ENCODE results near the gene ZNF394. TPM values are rescaled to one million over a fixed set of nuclear protein-coding genes. Genes with fewer than 3 reads are reported as not detected.

The ZNF394 gene
- total RNA-seq, 2 donors from 2014 or later, result 10.8 to 20.2 TPM

DNA sequence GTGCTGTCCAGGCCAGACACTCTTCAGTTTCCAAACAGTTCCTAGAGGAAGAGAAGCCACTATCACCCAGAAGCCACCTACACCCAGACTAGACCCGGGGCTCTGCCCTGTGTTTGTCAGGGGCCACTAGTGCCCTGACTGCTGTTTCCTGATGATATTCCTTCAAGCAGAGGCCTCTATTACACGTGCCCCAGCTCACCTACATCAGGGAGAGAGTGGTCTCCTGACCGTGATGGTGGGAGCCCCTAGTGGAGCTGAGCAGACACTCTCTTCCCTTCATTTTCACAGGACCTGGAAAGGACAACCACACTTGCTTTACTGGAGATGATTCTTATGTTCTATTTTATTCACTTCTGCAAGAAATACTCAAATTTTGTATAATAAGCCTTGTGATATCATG is 9.2 kb downstream of the ZNF394 start:
- H3K4me1 ChIP-seq, result no peaks in the 10 kb centered on the region
- no peak for DNase-seq (ENCODE audit: low spot score)
- peaks cover 4 to 24% of the 10 kb centered on the region in 2 donors for H3K9me3 ChIP-seq
- H3K4me3 ChIP-seq, result no peak overlapping the region
- peaks cover 34% of the 10 kb centered on the region for H3K36me3 ChIP-seq
- TF ChIP-seq, protein P1, sequence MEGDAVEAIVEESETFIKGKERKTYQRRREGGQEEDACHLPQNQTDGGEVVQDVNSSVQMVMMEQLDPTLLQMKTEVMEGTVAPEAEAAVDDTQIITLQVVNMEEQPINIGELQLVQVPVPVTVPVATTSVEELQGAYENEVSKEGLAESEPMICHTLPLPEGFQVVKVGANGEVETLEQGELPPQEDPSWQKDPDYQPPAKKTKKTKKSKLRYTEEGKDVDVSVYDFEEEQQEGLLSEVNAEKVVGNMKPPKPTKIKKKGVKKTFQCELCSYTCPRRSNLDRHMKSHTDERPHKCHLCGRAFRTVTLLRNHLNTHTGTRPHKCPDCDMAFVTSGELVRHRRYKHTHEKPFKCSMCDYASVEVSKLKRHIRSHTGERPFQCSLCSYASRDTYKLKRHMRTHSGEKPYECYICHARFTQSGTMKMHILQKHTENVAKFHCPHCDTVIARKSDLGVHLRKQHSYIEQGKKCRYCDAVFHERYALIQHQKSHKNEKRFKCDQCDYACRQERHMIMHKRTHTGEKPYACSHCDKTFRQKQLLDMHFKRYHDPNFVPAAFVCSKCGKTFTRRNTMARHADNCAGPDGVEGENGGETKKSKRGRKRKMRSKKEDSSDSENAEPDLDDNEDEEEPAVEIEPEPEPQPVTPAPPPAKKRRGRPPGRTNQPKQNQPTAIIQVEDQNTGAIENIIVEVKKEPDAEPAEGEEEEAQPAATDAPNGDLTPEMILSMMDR (IDR thresholded peaks at IDR 0.05), result no peak
- H3K27ac ChIP-seq, result no peak overlapping the region
- no peaks in the 10 kb centered on the region for H3K27me3 ChIP-seq

DNA sequence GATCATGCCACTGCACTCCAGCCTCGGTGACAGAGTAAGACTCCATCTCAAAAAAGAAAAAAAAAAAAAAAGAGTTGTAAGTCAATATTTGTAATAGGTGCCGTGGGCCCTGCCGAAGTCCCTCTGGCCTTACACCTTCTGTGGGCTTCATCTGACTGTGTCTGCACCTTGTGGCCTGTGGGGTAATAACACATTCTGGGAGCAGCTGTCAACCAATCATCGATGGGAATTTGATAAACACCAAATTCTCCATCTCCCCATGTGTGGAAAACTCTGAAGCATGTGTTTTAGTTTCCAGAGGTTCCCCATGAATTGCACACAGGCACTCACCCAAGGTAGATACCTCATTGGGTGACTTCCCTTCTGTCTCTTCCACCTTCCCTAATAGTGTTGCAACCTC is 10.8 kb downstream of the ZNF394 start:
- Histone ChIP-seq H3K9me3 (peaks cover 2 to 16% of the 10 kb centered on the region in 2 donors), H3K4me1 (no peaks in the 10 kb centered on the region), H3K27me3 (no peaks in the 10 kb centered on the region), H3K27ac (no peak overlapping the region), H3K4me3 (no peak overlapping the region), H3K36me3 (peaks cover 36% of the 10 kb centered on the region)
- TF ChIP-seq, protein P1 (IDR thresholded peaks at IDR 0.05), result no peak
- no peak for DNase-seq (ENCODE audit: low spot score)

DNA sequence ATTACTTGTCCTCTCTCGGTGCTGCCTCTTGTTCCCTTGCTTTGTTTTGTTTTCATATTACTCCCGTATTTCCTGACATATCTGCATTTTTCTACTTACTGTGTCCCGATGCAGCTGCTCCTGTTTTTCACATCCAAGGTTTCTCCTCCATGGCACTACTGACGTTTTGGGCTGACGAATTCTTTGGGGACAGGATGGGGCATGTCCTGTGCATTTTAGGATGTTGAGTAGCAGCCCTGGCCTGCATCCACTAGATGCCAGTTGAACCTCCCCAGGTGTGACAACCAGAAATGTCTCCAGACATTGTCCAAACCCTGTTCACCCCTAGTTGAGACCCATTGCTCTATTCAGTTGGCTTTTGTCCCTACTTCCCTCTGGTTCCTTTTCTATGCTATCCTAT is 15.0 kb downstream of the ZNF394 start:
- Histone ChIP-seq H3K4me3 (no peak overlapping the region), H3K27ac (no peak overlapping the region), H3K4me1 (no peaks in the 10 kb centered on the region), H3K27me3 (no peaks in the 10 kb centered on the region), H3K9me3 (no peaks in the 10 kb centered on the region), H3K36me3 (peaks cover 18% of the 10 kb centered on the region)
- DNase-seq (ENCODE audit: low spot score), result no peak
- TF ChIP-seq, protein P1 (IDR thresholded peaks at IDR 0.05), result no peak

DNA sequence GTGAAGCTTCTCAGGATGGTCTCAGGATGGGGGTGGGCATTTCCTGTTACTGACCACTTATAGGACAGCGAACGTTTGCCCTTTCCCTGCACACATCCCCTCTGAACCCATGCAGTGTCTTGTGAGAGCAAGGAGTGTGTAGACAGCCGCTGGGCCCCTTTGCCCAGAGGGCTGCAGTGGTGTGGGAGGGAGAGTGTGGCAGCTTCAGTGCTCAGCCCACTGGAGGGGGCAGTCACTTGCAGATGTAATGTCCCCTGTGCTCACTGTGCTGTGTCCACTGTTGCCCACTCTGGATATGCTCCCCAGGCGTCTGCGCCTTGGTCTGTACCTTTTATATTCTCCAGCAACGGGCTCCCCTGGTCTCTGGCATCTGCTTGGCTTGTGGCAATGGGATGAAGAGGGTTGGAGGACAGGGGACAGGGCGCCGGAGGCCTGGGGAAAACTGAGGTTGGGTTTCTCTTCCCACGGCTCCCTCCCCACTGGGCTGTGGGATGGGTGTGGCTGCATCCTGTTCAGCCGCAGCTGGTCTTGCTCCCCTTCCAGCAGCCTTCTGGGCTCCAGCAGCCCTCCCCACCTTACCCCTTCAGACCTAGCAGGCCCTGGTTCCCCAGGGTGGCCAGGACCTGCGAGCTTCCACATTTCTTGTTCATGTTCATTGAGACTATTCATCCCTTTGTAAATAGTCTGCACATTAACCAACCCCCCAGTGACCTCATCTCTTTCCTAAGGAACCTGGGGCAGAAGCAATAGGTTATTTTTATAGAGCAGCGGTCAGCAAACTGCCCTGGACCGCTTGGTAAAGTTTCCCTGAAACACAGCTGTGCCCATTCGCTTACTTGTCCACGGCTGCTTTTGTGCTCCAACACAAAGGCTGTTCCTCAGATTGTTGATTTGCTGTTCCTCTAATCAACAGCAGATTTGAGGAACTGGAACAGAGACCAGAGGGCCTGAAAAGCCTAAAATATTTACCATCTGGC is 21.3 kb downstream of the ZNF394 start:
- no peak for DNase-seq (ENCODE audit: low spot score)
- H3K9me3 ChIP-seq, result no peaks in the 10 kb centered on the region
- no peaks in the 10 kb centered on the region for H3K27me3 ChIP-seq
- H3K4me1 ChIP-seq, result peaks cover 0 to 24% of the 10 kb centered on the region in 2 donors
- TF ChIP-seq, protein P1 (IDR thresholded peaks at IDR 0.05), result no peak
- no peak overlapping the region for H3K27ac ChIP-seq
- peaks cover under 1% of the 10 kb centered on the region for H3K36me3 ChIP-seq
- no peak overlapping the region for H3K4me3 ChIP-seq

DNA sequence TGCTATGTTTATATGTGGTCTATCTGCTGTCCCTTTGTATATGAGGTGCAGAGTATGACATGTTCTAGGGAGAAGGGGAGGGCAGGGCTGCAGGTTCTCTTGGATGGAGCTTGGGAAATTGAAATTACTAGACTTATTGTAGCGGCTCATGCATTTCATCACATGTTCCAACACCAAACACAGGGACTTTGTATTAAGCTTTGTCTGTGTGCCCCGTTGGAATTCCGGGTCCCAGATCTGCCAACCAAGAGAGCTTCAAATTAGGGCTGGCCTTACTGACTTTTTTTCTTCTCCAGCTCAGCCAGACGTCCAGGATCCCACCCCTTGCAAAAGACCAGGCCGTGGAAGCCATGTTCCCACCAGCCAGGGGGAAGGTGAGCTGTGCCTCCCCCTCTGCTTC is 24.0 kb downstream of the ZNF394 start:
- no peak overlapping the region for H3K4me3 ChIP-seq
- no peaks in the 10 kb centered on the region for H3K36me3 ChIP-seq
- no peak overlapping the region for H3K27ac ChIP-seq
- no peaks in the 10 kb centered on the region for H3K9me3 ChIP-seq
- H3K4me1 ChIP-seq, result peaks cover 0 to 40% of the 10 kb centered on the region in 2 donors
- TF ChIP-seq, protein P1 (IDR thresholded peaks at IDR 0.05), result no peak
- no peak for DNase-seq (ENCODE audit: low spot score)
- no peaks in the 10 kb centered on the region for H3K27me3 ChIP-seq

Data from right atrium auricular region (tissue), 2 donors.